ENCODE results near the gene VAV2. TPM values are rescaled to one million over a fixed set of nuclear protein-coding genes. Genes with fewer than 3 reads are reported as not detected.

The VAV2 gene
- total RNA-seq, 1 donor from 2014 or later = 15.7 TPM

- DNase-seq = no peak
These were observed 40.9 kb downstream of the VAV2 start for GRCh38 chr9:133951265-133951664.

DNA sequence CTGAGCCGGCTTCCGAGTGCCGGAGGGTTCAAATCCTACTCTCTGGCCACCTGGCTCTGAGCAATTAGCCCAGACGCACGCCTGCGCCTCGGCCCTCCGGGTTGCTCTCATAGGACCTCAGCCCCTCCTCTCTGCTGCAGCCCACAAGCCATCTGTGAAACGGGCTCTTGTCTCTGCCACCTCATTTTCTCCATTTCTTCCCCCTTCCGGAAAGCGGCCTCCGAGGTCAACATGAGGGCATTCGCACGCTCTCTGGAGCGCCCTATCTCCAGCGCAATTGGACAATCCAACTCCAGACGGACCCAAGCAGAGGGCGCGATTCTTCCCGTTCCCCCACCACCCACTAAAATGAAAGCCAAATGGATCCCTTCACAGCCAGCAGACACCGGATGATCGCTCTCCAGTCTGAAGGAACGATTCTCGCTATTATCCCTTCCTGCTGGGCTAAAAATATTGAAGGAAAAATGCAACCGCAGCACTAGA, 41.5 kb downstream of the VAV2 start:
- DNase-seq = peak; percentile 46

- peak; percentile 71 for DNase-seq
These were observed 41.9 kb downstream of the VAV2 start for GRCh38 chr9:133950192-133950591.

DNA sequence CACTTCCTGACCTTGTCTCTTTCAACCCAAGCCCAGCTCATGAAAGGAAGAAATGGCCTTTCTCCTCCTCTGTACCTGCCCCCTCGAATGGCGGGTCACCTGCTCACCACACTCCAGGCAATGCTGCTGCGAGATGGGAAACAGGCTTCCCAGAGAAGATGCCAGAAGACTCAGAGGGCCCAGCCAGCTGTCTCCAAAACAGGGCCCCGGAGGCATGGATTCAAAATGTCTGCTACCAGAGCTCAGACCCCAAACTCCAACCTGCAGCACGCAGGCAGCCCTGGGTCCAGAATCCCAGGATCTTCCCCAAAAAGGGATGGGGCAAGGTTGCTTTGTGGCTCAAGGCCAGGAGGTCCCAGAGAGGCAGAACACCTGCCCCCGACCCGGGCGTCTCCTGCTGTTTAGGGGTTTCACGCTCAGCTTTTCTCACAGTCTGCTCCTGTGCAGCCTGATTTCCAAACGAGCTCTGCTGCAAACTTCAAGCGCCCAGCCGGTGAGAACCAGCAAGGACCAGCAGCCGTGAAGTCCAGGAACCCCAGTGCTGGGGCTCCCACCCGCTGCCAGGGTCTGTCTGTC, 42.5 kb downstream of the VAV2 start:
- DNase-seq = no peak

GRCh38 chr9:133948561-133949485, 43.3 kb downstream of the VAV2 start:
- no peak for DNase-seq

- DNase-seq = no peak
These were observed 44.0 kb downstream of the VAV2 start for GRCh38 chr9:133948131-133948530.

GRCh38 chr9:133946840-133947486, 45.2 kb downstream of the VAV2 start:
- no peak for DNase-seq

GRCh38 chr9:133945977-133946753, 46.0 kb downstream of the VAV2 start:
- no peak for DNase-seq

DNA sequence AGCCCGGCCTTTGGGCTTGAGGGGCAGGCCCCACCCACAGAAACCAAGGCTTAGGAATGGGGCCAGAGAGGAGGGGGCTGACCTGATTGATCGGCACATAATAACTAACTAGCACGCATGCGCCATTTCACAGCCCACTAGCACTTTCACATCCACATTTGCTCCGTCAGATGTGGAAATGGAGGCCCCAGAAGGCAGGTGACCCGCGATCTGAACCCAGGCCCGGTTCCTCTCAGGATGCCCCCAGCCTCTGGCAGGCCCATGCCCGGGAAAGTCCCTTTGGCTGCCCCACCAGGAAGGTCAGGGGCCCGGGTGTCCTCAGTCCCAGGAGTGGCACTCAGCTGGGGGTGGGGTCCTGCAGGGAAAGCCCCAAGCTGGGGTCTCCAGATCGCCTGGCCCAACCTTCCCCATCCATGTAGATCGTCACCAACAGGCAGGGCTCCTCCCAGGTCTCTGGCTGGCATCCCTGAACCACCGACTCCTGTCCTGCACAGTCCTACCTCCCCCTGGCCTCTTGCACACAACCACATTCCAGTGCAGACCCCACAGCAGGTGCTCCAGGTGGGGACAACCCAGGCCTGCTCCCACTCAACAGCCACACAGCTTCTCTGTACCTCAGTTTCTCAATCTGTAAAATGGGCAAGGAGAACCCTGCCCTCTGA, 46.7 kb downstream of the VAV2 start:
- no peak for DNase-seq

GRCh38 chr9:133944746-133945135, 47.4 kb downstream of the VAV2 start:
- DNase-seq = no peak

- no peak for DNase-seq
These were observed 48.1 kb downstream of the VAV2 start for GRCh38 chr9:133943781-133944745.

DNA sequence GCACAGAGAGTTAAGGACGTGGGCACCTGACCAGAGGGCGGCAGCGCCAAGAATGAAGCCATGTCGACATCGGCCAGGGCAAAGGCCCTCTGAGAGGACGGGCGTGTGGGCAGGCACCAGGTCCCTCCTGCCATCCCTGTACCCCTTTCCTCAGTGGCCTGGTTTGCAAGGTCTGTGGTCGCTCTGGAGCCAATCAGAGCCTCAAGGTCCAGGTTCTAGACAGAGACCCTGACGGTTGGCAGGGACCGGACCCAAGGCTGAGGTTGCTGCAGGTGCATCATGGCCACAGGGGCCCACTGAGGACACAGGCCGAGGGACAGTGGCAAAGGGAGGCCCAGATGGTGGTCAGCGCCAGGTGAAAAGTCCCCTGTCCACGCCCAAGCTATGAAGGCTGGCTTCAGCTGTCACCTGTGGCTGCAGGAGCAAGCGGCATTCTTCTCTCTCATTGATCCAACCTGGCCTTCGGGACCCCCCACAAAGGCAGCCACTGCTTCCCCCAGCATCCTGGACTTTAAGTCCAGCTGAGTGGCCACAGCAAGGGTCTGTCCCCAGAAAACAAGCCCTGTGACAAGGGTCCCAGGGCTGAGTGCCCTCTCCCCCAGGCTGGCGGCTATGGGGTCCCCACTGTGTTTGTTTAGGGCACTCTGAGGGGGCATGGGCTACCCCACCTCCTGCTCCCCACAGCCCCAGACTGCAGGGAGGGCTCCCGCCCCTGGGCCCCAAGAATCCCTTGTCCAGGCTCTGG, 48.9 kb downstream of the VAV2 start:
- no peak for DNase-seq

DNA sequence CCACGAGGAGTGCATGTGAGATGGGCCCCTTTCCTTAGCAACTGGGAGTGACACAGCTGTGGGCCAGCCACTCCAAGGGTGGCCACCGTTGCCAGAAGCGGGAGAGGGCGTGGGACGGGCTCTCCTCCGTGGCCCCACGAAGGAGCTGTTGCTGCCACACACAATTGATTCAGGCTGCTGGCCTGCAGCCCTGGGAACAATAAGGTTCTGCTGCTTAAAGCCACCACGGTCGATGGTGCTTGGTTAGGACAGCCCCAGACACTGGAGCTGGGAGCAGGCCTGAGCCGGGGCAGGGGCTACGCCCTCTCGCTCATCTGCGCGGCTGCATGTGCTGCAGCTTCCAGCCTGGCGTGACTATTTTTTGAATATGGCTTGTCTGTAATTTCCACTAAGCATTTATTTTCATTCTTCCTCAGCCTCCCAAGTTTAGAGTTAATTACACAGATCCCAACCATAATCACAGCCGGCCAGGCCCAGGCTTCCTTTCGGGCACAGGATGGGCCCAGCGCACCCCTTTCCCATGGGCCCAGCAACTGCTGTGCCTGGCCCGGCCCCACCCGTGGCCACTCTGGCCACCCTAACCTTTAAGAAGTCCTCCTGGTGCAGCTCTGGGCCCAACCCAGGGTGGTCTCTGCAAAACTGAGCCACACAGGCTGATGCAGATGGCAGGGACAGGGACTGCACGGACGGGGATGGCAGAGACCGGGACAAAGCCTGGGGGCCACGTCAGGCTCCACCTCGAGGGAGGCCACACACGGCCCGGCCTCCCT, 49.7 kb downstream of the VAV2 start:
- peak; percentile 53 for DNase-seq

DNA sequence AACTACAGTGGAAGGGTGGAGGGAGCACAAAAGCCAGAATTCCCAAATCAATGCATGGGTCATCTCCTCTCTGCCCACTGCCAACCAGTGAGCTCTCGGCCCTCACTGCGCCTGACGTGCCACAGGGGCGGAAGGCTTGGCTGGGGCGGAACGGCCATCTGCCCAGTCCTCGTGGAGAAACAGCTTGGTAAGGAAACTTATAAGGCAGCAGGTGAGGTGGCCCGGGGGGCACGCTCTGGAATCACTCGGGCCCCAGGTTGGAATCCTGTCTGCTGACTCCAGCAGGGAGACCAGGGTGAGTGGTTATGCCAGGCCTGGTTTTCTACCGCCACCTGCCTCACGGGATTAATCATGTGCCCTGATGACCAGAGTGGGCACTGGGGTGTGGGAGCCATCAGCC, 52.3 kb downstream of the VAV2 start:
- DNase-seq = no peak

DNA sequence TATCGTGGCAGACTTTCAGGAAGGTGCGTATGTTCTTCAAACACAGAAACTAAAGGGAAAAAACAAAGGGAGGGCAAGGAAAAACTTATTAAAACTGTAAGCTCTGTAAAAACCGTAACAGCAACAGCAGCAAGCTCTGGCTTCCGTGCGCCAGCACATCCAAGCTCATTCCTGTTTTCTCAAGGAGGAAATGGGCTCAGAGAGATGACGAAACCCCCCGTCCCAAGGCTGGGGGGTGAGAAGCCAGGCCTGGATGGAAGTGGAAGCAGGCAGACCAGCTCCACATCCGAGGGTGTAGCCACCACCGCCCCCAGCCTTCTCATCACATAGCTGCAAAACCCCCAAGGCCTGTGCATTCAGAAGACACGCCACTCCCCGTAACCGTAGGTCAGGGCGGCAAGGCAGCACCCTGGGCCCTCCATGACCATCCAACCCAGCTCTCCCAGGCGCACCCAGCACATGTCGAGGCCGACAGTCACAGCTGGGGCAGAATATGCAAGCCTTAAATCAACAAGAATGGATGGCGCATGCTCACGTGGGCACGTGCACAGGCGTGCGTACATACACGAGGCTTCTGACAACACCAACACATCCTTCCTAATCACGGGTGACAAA, 52.8 kb downstream of the VAV2 start:
- no peak for DNase-seq

DNA sequence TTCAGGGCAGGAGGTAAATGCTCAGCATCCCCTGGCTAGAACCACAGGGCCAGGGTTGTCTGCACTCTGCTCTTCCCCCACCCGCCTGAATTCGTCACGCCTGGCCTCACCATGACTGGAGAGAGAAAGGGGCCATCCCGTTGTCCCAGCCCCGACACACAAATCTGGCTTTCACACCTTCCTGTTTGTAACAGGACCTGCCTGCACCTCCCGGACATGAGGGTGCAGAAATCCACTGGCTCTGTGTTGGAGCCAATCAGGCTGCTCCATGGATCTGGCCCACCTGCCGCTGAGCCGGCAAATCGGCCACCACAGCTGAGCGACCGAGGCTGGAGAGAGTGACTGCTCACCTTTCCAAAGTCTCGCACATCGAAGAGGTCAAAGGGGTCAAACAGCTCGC, 53.4 kb downstream of the VAV2 start:
- DNase-seq = no peak

GRCh38 chr9:133938086-133938485, 54.0 kb downstream of the VAV2 start:
- DNase-seq = no peak

DNA sequence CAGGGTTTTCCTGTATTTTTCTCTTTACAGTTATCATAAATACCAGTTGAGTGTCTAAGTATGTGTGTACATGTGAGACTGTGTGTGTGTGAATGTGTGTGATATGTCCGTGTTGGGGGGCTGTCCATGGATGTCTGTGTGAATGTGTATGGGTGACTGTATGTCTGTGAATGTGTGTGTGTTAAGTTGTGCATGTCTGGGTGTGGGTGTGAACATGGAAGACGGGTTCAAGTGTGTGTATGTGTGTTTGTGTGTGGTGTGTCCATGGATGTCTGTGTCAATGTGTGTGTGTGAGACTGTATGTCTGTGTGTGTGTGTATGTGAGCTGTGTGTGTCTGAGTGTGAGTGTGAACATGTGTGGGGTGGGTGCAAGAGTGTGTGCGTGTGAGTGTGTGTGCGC, 55.0 kb downstream of the VAV2 start:
- no peak for DNase-seq

Data from tongue (tissue), 2 donors.